ENCODE data around the gene FBXL17.

Gene FBXL17

DNA sequence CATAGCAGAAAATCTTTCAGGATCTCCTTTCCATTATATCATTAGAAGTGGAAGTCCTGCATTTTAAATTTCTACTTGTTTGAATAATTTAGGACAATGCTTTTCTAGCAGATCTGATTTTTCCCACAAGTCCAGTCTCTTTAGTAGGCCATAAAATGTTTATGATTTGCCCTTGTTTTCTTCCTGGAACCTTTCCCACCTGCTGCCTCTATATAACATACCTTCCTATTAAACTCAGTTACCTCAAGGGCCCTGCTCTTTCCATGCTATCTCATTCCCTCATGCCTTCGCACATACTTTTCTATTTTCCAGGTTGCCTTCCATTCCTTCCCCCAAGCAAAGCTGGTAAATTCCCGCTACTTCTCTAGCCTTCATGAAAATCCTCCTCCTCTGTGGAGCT, 524.1 kb downstream of the FBXL17 start:
- no peak for DNase-seq (ENCODE audit: low spot score)

DNA sequence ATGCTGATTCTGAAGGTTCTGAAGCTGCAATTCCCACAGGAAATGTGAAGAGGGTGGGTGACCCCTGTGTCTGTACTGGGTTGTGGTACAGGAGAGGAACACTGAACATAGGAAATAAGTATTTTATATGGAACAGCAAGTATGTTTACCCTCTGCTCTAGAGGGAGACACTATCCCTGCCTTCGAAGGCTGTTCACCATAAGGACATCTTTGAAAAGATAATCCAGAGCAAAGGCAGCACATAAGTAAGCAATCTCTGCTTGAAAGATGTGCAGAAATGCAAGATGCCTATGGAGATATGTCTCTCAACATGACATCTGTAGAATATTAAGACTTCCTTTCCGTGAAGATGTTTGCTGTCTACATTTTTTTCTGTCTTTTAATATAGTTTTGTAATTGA, 526.7 kb downstream of the FBXL17 start:
- DNase-seq (ENCODE audit: low spot score) = no peak

DNA sequence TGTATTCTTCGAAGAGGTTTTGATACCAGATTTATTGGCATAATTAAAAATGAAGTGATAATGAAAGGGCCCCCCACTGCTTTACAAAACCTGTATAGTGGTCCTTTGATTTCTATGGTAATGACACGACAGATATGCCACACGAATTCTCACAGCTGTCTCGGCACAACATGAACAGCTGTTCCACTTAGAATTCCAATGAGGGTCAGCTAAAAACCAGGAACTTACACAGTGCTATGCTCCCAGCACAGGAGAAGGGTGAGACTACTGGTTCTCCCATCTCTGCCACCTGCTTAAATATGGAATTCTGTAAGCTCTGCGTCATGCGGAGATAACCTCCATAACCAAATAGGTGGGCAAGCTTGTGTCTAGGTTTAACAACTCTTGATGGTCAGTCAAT, 528.2 kb downstream of the FBXL17 start:
- DNase-seq (ENCODE audit: low spot score) = no peak

DNA sequence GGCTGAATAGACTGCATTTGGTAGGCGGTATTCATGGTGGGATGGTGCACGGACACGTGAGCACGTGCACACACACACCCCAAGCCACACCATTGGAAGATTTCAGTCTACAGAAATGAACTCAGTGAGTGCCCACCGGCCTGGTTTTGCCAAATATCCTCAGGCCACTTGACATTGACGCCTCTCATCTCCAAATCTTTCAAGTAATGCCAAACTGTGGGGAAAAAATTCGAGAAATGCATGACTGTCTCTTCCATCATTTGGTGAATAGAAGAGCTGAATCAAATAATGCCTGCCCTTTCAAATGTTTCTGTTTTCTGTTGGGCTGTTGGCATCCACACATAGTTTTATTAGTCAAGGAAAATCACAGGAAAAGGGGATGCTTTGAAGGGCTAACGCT, 528.9 kb downstream of the FBXL17 start:
- DNase-seq (ENCODE audit: low spot score) = no peak

DNA sequence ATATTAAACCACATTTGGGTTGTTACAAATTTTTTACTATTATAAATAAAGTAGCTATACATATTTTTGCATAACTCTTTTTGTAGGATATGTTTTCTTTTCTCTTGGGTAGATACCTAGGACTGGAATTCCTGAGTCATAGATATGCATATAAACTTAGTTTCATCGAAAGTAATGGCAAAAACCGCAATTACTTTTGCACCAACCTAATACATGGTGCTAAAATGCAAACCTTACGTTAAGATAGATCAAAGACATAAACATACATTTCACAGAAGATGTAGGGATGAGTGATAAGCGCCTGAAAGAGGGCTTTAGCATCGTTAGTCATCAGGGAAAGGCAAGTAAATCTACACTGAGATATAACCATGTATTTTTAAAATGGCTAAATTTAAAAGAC, 532.8 kb downstream of the FBXL17 start:
- DNase-seq (ENCODE audit: low spot score) = no peak

DNA sequence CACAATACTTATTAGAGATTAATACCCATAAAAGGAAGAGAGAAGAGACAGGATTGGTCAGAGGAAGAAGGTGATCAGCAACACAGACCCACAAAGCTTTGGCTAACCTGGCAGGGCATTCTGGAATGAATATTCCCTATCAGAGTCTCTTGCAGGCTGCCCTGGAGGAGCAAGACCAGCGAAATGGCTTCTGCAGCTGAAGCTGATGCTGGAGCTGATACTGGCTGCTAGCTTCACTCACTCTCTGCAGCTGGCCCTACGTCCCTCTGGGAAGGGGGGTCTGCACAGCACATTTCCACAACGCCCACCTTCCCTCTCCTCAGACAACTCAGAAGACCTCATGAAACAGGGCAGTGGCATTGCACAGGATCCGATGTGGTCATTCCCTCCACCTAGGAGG, 541.3 kb downstream of the FBXL17 start:
- no peak for DNase-seq (ENCODE audit: low spot score)

DNA sequence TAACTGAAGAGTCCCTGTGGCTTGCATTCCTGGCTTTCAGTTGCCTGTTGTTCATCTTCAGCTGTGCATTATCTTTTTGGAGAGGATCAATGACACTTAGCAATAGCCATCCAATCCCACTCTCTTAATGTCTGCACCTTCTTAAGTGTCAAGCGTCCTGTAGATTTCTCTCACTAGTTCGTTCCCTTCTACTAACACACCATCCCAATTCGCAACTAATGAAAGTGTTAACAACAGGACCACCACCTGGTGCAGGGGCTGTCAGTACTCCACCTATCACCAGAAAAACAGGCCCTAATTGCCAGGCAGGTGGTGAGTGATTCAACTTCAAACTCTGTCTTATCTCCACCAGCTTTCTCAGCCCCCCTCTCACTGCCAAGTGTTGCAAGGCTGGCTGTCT, 541.7 kb downstream of the FBXL17 start:
- DNase-seq (ENCODE audit: low spot score) = no peak

DNA sequence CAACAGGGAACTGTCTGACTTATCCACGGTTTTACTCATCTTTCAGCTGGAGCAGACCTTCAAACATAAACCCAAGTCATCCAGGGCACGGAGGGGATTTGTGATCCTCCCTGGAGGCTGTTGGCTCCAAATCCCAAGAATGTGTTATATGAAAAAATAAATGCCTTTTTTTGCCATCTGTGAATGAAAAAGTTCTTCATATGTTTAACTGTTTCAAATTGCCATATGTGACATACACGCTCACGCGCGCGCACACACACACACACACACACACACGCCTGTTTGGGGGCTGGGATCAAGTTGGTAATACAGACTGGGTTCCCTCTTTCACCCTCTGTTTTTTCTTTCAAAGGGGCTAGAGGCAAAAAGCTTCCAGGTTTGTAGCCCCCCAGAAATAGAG, 546.8 kb downstream of the FBXL17 start:
- no peak for DNase-seq (ENCODE audit: low spot score)

DNA sequence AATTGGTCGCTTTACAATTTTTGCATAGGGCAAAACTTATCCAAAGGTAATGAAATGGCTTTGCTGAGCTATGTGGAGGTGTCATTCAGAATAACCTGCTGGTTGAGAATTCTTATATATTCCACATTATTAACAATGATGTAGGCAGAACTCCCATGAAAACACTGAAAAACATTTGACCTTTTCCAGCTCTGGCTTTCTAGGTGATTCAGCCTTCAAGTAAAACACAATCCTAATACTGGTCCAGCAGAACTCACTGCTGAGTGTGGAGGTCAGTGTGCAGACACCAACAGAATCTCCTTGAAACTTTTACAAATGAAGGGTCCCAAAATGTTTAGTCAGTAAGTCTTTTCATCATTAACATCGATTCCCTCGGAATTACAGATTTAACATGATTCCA, 549.2 kb downstream of the FBXL17 start:
- no peak for DNase-seq (ENCODE audit: low spot score)

DNA sequence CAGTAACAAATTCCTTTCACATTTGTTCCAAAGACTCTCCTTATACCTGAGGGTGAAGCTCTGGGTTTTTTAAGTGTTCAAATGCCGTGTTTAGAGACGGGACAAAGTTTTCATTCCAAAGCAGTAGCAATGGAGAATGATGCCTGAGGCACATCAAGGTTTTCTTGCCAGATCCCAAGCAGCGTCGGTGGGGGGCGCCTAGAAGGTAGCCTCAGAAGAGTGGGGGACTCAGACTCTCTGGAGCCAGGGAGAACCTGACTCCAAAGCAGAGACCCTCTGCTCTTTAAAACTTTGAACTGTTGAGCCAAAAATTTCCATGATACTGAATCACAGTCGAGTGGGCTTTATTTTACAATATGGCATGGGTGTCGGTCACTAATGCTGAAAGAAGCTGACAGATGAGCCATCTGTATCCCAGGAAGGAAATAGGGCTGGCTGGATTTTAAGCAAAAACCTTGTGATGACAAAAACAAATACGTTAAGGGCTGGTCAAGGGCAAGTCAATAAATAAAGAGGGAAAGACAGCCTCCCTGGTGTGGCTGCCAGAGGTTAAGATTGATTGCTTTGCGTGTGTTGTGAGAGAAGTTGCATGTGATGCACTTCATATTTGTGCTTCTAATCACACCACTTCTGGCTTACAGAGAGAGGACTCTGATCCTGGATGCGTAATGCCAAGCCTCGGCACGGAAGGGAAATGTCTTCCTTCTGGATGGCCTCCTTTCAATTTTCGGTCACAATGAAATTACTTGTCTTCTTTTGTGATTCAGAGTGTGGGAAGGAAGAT, 550.1 kb downstream of the FBXL17 start:
- no peak for DNase-seq (ENCODE audit: low spot score)

DNA sequence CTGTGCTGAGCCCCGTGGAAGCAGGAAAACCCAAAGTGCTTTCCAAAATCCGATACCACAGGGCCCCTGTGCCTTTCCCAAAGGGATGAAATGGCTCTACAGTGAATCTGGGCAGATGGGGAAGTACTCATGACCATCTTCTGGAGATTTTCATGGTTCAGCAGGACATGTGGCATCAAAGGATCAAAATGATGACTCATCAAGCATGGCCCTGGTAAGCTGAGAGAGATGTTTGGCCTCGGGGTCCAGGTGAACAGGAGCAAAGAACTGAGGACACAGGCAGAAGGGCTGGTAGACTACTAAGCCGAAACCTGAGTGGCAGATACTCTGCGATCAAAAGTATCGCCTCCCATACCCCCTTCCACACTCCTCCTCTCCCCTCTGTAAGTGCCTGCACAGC, 551.1 kb downstream of the FBXL17 start:
- DNase-seq (ENCODE audit: low spot score) = no peak

DNA sequence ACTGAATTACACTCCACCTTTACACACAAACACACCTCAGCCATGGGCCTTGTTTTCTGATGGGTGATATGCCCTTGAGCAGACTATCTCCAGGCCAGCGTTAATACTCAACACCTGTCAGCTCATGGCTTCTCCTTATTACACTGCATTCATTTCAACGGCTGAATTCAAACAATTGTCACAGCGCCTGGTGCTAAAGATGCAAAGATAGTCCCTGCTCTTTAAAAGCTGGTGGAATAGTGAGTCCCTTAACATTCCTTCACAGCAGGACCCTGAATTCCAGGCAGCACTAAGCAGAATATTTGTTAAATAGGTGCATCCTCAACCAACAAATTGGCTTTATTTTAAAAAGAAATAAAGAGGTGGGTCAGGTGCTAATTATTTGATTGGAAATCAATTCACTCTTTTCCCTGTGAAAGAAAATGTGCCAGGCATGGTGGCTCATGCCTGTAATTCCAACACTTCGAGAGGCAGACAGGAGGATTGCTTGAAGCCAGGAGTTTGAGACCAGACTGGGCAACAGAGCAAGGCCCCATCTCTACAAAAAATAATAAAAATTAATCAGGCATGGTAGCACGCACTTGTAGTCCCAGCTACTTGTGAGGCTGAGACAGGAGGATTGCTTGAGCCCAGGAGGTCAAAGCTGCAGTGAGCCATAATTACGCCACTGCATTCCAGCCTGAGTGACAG, 555.4 kb downstream of the FBXL17 start:
- no peak for DNase-seq (ENCODE audit: low spot score)

DNA sequence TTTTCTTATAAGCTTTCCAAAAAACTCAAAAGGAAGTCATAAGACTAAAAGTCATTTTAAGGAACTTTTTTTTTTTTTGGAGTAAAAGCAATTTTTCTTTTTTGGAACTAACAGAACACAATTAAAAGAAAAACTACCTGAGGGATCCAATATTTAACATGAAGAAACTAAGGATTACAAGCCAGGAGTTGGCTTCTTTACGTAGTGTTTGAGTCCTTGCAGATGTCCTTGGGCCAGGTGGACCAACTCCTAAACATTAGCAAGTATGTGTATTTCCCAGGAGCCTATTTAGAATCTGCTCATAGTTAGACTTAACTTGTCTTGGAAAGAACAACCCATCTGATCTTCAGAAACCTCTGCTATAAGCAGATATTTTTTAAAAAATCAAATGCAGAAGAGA, 557.1 kb downstream of the FBXL17 start:
- DNase-seq (ENCODE audit: low spot score) = no peak

DNA sequence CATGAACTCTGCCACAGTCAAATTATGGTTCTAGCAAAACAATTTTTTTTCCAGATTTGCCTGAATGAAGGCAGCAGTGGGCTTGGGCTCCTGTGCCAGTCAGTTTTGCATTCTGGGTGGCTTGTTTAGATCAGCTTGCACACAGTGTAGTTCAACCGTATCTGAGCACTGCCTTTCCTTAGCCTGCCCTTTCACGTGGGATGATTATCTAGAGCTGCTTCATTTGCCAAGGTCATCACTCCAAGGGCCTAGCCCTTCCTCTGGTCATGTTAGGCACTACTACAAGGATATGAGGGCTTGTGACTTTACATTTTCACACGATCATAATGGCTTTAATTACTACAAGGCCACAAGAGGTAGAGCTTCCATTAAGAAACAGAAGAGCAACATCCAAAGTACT, 560.6 kb downstream of the FBXL17 start:
- DNase-seq (ENCODE audit: low spot score) = no peak

DNA sequence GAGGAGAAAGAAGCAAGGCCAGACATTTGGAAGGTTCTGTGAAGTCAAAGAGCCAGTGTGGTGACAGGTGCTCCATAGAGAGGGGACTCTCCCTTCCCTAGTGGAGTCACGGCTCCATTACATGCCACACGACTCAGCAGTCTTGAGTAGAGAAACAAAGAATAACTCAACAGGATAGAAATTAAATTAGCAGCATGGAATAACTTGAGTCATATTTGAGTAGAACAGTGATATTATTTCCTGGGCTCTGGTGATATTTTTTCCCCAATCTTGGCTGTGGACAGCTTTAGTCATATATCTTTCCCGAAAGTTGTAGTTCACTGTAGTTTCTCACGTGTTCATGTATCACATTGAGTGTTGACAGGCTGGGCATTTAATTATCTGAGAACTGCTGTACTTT, 561.5 kb downstream of the FBXL17 start:
- no peak for DNase-seq (ENCODE audit: low spot score)

DNA sequence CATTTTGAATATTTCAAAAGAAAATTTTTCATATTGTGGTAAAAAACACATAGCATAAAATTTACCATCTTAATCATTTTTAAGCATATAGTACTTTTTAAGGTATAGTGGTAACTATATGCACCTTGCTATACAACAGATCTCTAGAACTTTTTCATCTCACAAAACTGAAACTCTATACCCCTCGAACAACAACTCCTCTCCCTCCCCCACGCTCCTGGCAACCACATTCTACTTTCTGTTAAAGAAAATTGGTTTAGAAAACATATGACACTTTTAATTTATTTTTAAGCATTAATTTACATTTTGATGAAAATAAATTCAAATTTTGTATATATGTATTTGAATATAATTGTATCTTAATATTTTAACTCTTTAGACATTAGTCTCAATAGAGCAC, 563.9 kb downstream of the FBXL17 start:
- no peak for DNase-seq (ENCODE audit: low spot score)

DNA sequence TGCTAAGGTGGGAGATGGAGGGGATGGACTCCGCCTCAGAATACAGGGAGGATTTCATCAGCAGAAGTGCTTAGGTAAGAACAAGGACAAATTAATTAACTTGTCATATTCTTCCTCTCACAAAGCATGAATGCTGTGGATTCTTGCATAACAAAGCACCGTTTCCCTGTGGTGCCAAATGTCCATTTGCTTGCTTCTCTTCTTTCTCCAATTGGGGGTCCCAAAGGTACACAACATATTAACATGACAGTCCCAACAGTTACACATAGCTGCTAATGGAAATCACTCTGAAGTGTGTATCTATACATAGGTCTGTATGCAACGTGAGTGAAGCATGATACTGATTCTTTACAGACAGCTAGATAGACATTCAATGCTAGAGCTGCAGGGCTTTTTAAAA, 564.5 kb downstream of the FBXL17 start:
- DNase-seq (ENCODE audit: low spot score) = no peak

DNA sequence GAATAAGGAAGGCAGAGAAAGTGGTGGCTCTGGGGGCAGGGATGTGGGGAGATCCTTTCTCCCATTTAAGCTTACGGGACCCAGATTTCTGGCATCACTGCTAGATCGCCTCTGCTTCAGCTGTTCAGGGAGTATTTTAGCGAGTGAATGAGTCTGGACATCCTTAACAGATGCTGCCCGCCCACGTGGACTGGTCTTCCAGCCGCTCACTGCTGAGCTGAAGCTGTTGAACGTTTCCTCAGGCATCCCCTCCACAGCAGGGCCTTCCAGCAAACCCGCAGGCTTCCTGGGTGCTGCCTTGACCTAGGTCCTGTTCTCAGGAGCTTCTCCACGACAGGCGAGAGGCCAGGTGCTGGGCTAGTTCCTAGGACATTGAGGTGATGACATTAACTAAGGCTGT, 566.8 kb downstream of the FBXL17 start:
- DNase-seq (ENCODE audit: low spot score) = no peak

DNA sequence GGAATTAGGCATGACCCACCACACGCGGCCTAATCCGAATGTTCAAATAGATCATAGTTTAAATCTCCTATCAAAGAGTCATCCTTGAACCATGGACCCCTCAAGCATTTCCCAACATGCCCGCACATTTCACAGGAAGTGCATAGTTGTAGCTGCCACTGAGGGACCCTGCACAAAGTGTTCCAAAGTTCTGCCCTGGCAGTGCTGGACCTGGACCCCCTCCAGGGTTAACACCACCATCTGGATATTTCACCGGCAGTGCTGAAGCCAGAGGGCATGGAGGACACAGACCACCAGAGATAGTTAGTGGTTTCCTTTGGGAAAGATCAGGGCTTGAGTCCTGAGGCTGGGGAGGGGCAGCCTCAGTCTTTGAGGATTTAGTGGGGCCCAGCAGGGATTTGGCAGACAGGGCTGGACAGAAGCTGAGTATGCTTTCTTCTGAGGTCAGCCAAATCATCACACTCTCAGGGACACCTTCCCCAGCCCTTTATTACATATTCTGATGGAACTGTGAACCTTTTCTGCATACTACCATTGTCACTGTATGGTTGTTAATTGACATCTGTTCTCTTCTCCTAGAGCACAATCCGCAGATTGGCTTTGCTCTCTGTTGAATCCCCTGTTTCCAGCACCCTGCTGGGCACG, 567.6 kb downstream of the FBXL17 start:
- DNase-seq (ENCODE audit: low spot score) = no peak

DNA sequence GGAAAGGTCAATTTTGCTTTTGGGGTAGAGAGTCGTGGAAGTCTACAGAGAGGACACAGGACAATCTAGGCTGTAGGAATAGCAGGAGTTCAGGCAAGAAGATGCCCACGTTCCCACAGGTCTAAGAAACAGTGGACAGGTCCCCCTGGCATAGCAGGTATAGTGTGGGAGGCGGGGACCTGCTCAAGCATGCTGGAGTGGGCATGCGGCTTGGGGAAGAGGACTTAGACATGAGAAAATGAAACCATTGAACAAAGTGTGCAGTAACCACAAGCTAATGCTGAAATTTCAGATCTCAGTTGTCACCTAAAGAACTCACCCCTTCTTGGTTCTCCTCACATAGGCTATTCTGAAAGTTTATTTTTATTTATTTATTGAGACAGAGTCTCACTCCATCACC, 568.3 kb downstream of the FBXL17 start:
- no peak for DNase-seq (ENCODE audit: low spot score)

DNA sequence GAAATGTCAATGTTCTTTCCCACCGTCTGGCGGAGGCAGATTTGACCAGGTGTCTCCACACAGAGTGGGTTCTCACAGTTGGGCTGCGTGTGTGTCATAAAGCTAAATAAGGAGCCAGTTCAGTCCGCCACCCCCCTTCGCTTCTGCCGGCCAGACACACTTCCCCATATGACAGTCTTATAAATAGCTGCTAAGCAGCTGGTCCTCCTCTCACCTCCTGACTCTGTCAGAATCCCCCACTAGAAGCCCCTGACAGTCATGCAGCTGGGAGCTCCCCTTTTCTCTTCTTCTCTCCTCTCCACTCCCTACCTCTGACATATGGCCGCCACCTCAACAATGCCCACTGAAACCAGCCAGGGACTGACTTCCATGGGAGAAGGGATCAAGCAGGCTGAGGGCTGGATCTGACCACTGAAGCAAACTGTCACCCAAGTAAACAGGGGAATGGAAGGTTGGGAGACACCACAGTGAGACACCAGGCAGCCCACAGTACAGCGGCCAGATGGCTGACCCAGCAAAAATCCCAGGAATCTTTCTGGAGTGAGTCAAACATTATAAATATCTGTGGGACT, 569.2 kb downstream of the FBXL17 start:
- DNase-seq (ENCODE audit: low spot score) = no peak

DNA sequence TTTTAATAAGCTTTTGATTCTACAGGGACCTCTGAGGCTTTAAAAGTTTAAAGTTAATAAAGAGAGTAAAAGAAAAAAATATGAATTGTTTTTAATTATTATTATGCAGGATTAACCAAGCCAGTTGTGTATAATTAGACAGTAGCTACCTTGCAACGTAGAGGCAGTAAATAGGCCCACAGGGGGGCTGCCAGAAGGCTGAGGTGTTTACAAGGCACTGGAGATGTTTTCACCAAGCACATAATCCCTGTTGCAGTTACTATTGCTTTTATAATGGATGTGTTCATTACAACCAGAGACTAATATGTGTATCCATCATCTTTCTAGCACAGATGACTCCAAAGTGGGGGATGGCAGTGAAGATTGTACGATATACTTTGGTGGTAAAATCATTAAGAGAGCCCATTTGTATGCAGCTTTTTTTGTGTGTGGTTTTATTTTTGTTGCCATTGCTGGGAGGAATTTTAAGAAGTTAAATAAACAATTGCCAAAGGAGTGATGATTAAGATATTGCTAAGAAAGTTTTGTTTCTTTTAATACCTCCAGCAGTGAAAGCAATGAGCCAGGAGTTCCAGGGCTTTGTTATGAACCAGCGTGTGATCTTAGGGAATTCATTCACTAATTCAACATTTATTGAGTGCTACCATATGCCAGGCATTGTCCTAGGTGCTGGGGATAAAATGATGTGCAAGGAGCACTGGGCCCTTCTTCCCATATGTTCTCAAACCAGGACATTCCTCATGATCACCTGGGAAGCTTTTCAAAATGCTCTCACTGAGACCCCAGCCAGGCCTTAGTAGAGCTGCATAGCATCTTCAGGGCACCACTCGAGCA, 572.5 kb downstream of the FBXL17 start:
- DNase-seq (ENCODE audit: low spot score) = no peak

Measured in SW480 (cell line).